Measurements from ENCODE around the gene MORC3.
A peak's percentile ranks its signal among the peaks of the same experiment; 100 is the strongest.
"Not testable (repeated sequence)": the region's sequence is repeated elsewhere in the genome, so short reads cannot be mapped to it uniquely, and the experiment has no call there.

The MORC3 gene, protein sequence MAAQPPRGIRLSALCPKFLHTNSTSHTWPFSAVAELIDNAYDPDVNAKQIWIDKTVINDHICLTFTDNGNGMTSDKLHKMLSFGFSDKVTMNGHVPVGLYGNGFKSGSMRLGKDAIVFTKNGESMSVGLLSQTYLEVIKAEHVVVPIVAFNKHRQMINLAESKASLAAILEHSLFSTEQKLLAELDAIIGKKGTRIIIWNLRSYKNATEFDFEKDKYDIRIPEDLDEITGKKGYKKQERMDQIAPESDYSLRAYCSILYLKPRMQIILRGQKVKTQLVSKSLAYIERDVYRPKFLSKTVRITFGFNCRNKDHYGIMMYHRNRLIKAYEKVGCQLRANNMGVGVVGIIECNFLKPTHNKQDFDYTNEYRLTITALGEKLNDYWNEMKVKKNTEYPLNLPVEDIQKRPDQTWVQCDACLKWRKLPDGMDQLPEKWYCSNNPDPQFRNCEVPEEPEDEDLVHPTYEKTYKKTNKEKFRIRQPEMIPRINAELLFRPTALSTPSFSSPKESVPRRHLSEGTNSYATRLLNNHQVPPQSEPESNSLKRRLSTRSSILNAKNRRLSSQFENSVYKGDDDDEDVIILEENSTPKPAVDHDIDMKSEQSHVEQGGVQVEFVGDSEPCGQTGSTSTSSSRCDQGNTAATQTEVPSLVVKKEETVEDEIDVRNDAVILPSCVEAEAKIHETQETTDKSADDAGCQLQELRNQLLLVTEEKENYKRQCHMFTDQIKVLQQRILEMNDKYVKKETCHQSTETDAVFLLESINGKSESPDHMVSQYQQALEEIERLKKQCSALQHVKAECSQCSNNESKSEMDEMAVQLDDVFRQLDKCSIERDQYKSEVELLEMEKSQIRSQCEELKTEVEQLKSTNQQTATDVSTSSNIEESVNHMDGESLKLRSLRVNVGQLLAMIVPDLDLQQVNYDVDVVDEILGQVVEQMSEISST

DNA sequence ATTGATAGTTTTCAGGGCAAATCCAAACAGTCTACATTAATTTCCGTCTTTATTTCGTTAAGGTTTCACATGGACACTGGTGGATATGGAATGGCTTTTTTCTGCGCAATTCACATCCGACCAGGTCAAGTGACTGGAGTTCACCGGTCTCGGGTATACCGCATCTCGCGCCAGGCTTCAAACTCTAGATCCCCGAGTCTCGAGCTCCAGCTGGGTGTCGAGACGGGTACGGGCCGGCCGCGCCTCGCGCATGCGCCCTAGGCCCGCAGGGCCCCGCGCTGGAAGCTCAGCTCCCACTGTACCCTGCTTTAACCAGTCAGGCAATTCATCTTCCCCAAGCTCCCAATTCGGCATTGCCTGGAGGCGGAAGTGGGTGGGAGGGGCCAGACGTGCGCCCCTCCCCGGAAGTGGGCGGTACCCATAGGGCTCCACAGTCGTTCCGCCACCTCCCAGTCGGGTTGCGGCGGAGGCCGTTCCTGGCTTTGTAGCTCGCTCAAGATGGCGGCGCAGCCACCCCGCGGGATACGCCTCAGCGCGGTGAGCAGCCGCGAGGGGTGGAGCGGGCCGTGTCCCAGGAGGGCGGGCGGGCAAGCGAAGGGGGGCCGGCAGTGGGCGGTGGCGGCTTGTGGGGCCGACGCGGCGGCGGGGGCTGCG, at the start of gene MORC3:
Gene MORC3 (plus strand): TSS at position 431 of the 654 bp plus-strand sequence. CDS start 68 bp downstream, at position 499.
- H3K27ac ChIP-seq, result peak within 1 kb of the TSS; percentile 91 to 100 (median 98)
- peak within 1 kb of the TSS; percentile 54 to 95 (median 76) for H3K4me3 ChIP-seq

DNA sequence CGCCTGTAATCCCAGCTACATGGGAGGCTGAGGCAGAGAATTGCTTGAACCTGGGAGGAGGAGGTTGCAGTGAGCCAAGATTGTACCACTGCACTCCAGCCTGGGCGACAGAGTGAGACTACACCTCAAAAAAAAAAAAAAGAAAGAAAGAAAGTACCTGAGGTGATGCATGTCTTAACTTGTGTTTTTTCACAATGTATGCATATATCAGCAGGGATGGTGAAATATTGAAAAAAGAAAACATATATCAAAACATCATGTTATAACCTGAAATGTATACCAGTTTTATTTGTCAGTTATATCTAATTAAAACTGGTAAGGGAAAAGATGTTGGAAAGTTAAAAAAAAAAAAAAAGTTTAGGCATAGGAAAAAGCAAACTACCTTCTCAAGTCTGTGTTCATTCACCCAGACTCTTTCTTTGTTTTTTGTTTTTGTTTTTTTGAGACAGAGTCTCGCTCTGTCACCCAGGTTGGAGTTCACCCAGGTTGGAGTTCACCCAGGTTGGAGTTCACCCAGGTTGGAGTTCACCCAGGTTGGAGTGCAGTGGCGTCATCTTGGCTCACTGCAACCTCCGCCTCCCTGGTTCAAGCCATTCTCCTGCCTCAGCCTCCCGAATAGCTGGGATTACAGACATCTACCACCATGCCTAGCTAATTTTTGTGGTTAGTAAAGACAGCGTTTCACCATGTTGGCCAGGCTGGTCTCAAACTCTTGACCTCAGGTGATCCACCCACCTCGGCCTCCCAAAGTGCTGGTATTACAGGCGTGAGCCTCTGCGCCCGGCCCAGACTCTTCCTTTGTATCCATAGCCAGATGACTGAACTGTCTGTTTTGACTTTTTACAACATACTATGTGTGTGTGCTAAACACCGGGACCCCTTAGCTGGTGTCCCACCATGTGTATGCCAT, 49.0 kb upstream of the MORC3 start:
- peak overlapping the region in 3 of 21 experiments; percentile 6 to 24 (median 11) for H3K27ac ChIP-seq
- not testable (repeated sequence) for H3K4me3 ChIP-seq

DNA sequence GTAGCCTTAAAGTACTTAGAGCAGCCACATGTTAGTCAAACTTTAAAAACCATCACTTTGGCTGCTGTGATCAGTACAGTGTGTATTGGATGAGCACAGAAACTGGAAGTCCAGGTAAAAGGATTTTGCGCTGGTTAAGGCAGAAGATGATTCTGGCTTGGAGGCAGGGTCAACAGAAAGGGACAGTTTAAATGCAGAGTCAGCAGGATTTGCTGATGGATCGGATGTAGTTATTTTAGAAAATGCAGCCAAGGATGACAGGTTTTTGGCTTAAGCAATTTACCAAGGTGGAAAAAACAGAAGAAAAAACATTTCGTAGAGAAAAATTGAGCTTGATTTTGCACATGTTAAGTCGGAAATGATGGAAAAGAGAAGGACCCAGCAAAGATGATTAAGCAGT, 45.9 kb upstream of the MORC3 start:
- no peak overlapping the region for H3K27ac ChIP-seq
- H3K4me3 ChIP-seq, result no peak overlapping the region

DNA sequence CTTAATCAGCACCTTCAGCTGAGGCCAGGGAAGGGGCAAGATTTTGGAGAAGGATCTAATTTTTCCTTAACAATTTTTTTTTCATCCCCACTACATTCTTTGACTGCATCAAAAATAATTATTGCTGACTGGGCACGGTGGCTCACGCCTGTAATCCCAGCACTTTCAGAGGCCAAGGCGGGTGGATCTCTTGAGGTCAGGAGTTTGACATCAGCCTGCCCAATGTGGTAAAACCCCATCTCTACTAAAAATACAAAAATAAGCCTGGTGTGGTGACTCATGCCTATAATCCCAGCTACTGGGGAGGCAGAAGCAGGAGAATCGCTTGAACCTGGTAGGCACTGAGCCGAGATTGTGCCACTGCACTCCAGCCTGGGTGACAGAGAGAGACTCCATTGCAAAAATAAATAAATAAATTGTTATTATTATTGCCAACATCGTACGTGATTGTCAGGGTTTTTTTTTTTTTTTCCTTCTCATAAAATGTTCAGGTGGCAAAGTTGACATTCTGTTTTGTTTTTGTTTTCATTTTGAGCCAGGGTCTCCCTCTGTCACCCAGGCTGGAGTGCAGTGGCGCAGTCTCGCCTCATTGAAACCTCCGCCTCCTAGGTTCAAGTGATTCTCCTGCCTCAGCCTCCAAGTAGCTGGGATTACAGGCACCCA, 37.3 kb upstream of the MORC3 start:
- no peak overlapping the region for H3K4me3 ChIP-seq
- no peak overlapping the region for H3K27ac ChIP-seq

DNA sequence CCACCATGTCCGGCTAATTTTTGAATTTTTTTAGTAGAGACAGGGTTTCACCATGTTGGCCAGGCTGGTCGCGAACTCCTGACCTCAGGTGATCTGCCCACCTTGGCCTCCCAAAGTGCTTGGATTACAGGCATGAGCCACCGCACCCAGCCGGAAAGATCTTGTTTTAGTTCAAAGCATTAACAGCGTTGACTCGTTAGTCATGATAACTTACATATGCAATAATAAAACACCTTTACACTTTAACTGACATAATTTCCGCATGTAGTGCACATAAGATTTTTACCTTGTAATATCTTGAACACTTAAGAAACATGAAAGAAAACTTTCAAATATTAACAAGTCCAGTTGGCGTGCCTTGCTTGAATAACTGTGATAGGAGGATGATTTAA, 36.8 kb upstream of the MORC3 start:
- not testable (repeated sequence) for H3K4me3 ChIP-seq, H3K27ac ChIP-seq

DNA sequence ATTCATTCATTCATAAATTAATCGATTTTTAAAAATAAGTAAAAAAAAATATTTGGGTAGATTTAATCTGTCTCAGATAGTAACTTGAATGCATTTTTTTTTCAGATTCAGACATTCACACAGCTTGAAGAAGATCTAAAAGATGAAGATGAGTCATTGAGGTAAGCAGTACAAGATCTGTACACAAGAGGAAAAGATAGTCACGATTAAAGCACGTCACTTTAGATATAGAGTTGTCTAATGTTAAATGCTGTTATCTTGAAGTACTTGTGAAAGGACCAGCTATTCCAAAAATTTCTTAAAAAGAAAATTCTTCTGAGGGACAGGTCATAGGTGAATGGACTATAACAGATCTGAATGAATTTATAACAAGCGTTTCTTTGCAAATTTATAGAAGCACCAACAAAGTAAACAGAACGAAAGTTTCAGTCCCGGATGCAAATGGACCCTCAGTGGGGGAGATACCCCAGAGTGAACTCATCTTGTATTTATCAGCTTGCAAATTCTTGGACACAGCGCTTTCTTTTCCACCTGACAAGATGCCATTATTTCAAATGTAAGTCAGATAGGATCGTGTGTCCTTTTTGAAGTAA, 31.2 kb upstream of the MORC3 start:
- Histone ChIP-seq H3K27ac (peak overlapping the region in 8 of 21 experiments; percentile 19 to 67 (median 55)), H3K4me3 (no peak overlapping the region)

DNA sequence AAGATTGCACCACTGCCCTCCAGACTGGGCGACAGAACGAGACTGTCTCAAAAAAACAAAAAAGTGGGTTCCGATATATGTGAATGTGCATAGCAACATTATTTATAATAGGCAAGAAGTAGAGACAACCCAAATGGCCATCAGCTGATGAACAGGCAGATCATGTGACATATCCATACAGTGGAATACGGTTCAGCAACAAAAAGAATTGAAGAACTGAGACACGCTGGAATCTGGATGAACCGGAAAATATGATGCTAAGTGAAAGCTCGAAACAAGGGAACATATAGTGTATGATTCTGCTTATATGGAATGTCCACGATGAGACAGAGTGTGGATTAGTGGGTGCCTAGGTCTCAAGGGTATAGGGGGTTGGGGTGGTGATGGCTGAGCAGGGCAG, 28.5 kb upstream of the MORC3 start:
- no peak overlapping the region for H3K4me3 ChIP-seq
- H3K27ac ChIP-seq, result no peak overlapping the region

DNA sequence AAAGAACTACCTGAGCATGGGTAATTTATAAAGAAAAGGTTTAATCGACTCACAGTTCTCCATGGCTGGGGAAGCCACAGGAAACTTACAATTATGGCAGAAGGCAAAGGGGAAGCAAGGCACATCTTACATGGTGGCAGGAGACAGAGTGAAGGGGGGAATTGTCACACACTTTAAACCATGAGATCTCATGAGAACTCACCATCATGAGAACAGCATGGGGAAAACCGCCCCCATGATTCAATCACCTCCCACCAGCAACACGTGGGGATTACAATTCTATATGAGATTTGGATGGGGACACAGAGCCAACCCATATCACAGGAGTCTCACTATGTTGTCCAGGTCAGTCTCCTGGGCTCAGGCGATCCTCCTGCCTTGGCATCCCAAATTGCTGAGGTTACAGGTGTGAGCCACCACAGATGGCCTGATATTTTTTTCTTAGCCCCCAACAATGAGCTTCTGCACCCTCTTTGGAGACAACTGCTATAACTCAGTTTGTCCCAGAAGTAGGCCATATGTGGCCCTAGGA, 22.5 kb upstream of the MORC3 start:
- peak overlapping the region in 4 of 7 experiments; percentile 3 to 31 (median 10) for H3K4me3 ChIP-seq

DNA sequence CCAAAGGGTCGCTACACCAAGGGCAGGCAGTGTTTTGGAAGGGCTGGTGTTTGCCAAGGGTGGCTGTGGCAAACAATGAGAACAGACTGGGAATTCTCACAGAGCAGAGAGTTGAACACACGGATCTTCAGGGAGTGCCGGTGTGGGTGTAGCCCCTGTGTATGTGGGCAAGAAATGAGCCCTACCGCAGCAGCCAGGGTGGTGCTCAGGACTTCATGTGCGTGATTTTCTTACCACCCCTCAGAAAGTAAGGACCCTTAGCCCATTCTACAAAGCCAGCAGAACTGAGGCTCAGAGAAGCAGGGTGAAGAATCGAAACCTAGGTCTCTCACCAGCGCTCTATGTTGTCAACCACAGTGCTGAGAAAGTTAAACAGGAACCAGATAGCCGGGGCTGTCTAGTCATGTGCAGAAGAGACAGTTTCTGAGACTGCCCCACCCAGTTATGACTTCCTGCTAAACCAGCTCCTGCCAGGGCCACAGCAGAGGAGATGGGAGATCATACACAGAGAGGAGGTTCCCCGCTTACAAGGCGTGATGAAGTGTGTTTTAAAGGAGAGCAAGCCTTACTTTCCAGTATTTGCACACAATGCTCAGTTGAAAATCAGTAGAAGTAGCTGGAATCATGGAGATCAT, 21.9 kb upstream of the MORC3 start:
- H3K27ac ChIP-seq, result peak overlapping the region; percentile 23 to 96 (median 89)

More for the DNA sequence above, 22.5 kb upstream of the MORC3 start:
- H3K27ac ChIP-seq, result peak overlapping the region; percentile 23 to 96 (median 89)

DNA sequence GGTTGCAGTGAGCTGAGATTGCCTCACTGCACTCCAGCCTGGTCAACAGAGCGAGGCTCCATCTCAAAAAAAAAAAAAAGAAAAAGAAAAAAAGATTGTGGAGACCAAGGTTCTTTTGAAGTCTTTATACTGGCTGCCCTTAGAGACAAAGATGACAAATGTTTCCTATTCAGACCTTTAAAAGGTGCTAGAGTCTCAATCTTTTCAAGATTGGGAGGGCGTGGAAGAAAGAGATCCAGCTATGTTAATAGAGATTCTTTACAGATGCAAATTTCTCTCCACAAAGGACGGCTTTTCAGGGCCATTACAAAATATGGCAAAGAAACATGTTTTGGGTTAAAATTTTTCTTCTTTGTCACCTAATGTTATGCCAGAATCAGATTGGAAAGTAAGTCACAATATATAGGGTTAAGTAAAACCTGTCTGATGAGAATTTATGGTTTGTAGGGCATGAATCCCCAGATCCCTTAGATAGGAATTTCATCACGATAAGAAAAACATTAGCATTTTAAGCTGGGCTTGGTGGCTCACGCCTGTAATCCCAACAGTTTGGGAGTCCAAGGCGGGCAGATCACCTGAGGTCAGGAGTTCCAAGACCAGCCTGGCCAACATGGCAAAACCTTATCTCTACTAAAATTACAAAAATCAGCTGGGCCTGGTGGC, 13.0 kb upstream of the MORC3 start:
- H3K4me3 ChIP-seq, result no peak overlapping the region
- no peak overlapping the region for H3K27ac ChIP-seq

More for the DNA sequence above, 21.9 kb upstream of the MORC3 start:
- H3K4me3 ChIP-seq, result peak overlapping the region in 4 of 7 experiments; percentile 3 to 31 (median 10)

DNA sequence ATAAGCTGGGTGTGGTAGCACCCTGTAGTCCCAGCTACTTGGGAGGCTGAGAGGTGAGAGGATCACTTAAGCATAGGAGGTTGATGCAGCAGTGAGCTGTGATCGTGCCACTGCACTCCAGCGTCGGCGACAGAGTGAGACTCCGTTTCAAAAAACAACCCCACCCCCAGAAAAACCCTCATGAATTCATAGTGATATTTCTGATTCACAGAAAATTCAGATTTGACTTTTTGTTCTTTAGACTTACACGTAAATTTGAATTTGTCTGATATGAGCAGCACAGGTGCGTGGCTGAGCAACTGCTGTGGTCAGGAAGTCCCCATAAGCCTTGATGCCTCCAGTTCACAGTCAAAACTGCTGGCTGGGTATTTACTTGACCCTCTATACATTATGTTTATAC, 10.0 kb upstream of the MORC3 start:
- H3K27ac ChIP-seq, result no peak overlapping the region
- no peak overlapping the region for H3K4me3 ChIP-seq

DNA sequence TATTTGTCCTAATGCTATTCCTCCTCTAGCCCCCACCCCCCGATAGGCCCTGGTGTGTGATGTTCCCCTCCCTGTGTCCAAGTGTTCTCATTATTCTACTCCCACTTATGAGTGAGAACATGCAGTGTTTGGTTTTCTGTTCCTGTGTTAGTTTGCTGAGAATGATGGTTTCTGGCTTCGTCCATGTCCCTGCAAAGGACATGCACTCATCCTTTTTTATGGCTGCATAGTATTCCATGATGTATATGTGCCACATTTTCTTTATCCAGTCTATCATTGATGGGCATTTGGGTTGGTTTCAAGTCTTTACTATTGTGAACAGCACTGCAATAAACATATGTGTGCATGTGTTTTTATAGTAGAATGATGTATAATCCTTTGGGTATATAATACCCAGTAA, 6.6 kb upstream of the MORC3 start:
- H3K4me3 ChIP-seq, H3K27ac ChIP-seq: not testable (repeated sequence)

DNA sequence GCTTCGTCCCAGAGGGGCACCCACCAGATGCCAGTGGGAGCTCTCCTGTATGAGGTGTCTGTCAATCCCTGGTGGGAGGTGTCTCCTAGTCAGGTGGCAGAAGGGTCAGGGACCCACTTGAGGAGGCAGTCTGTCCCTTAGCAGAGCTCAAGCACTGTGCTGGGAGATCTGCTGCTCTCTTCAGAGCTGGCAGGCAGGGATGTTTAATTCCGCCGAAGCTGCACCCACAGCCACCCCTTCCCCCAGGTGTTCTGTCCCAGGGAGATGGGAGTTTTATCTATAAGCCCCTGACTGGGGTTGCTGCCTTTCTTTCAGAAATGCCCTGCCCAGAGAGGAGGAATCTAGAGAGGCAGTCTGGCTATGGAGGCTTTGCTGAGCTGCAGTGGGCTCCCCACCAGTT, 4.0 kb upstream of the MORC3 start:
- not testable (repeated sequence) for H3K27ac ChIP-seq, H3K4me3 ChIP-seq

DNA sequence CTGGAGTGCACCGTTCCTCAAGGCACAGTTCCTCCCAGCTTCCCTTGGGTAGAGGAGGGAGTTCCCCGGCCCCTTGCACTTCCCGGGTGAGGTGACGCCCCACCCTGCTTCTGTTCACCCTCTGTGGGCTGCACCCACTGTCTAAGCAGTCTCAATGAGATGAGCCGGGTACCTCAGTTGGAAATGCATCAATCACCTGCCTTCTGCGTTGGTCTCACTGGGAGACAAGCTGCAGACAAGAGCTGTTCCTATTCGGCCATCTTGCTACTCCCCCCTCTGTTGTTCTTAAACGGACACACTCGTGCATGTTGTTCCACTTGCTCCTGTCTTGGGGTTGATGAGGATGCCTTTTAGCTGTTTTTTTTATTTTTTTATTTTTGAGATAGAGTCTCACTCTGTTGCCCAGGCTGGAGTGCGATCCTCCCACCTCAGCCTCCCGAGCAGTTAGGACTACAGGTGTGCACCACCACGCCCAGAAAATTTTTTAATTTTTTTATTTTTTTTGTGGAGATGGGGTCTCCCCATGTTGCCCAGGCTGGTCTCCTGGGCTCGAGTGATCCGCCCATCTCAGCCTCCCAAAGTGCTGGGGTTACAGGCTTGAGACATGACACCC, 3.0 kb upstream of the MORC3 start:
- Histone ChIP-seq H3K27ac (no peak overlapping the region), H3K4me3 (no peak overlapping the region)

DNA sequence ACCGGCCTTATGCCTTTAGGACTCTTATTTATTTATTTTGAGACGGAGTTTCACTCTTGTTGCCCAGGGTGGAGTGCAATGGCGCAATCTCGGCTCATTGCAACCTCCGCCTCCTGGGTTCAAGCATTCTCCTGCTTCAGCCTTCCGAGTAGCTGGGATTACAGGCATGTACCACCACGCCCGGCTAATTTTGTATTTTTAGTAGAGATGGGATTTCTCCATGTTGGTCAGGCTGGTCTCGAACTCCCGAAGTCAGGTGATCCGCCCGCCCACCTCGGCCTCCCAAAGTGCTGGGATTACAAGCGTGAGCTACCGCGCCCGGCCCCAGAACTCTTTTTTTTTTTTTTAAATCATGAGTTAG, 611 bp upstream of the MORC3 start:
- Histone ChIP-seq H3K27ac (peak overlapping the region; percentile 26 to 100 (median 98)), H3K4me3 (peak overlapping the region; percentile 54 to 95 (median 76))

All from skin epidermis (tissue), 12 donors.